NCI-H345 treated with DMSO at 0.1 percent for 48 hours (cell line): ENCODE measurements around the gene HOXD4.

Experiments used
- DNase-seq: peaks from one replicate; lab custom pipeline; 2025; ENCODE audit not compliant: unreplicated experiment; lab: John Stamatoyannopoulos, UW

The HOXD4 gene

DNA sequence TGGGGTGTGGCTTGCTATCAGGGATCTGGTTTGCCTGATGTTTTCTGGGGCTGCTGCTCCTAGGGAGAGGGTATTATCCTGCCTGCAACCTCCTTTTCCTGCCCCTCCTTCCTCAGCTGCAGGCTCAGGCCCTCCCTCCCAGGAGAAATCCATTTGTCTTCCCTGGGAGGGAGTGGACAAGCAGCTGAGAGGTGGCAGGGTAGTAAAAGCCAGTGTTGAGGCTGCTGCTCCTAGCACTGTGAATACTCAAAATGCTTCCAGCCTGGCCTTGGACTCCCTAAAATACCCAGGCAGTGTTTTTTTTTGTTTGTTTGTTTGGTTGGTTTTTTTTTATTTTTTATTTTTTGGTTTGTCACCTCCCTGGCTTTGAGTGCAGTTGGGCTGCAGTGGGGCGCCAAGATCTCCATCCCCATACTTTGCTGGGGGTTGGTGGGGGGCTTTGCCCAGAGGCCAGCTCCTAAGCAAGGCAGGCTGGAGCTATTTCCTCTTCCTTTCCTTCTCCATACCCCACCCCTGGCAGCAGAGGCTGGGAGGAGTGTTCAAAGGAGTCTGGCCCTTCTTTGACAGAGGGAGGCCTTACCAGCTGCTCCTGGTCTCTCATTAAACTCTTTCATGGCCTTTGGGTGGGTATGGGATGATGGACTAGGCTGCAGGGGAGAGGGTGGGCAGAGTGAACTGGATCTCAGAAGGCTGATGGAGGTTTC is 19.4 kb downstream of the HOXD4 start:
- no peak for DNase-seq

GRCh38 chr2:176171351-176172006 is 20.1 kb downstream of the HOXD4 start:
- DNase-seq: no peak

GRCh38 chr2:176172007-176172894 is 20.9 kb downstream of the HOXD4 start:
- DNase-seq: no peak

GRCh38 chr2:176172895-176173566 is 21.7 kb downstream of the HOXD4 start:
- no peak for DNase-seq

DNA sequence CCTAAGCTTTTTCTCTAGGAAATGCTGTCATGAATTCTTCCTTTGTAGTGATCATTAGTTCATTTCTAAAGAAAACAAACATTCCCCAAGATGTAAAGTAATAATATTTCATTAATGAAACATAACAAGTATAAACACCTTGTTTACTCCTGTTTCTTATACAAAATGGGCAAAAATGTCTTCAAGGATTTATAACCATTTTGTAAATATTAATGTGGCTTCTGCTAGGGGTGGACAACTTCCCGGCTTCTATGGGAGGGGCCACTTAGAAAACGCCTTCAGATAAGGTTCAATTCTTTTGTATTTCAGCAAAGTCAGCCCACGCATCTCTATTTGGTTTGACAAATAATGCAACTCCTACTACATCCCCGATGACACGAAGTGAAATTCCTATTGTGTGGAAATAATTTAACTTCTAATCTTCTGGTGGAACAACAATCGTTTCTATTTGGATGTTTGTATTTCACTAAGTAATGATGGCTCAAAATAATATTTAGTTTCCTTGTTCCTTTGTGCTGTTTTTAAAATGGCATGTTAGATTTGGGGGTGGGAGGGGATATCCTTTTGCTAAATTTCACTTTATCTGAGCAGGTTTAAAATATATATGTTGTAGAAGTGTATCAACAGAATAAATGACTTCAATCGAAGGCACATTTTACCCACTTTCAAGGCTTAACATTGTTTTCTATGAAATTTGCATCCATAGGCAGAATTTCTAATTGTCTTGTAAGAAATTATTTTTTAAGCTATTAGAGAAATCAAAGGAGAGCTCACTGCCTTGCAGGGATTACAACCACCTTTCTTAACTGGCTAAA is 22.4 kb downstream of the HOXD4 start:
- no peak for DNase-seq

GRCh38 chr2:176174382-176174823 is 23.1 kb downstream of the HOXD4 start:
- no peak for DNase-seq

DNA sequence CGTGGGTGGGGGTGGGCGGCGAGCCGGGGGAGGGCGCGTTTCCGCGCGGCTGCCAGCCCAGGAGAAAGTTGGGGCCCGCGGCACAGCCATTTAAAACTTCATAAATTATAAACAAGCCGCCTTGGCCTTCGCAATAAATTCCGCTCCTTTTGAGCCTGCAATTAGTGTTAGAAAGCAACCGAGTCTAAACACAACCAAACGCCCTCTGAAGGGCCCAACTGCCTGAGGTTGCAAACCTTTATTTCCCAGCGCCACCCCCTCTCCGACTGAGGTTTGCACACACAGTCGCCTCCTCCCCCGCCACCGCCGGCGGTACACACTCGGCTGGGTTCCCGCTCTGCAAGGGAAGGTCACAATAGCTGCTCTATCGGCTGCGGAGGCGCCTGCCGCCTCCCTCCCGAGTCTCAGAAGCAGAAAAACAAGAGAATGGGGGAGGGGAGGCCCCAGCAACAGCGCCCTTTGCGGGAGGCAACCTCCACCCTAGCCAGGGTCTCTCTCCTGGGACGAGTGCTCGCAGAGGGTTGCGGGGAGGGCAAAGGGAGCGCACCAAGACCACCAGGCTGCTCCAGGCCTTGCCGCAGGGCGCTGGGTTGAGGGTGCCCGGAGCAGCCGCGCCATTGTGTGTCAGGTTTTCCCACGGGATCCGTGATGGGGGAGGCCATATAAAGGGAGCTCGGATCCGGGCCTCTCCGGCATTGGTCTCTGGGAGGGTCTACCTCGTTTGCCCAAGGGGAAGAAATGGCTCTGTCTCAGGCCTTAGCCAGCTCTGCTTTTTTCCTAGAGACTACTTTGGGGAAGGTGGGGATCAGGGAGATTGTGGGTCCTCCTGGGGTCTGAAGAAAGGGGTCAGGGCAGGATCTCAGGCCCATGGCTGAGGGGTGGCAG is 23.7 kb downstream of the HOXD4 start:
- no peak for DNase-seq

- no peak for DNase-seq
These were observed 24.6 kb downstream of the HOXD4 start for GRCh38 chr2:176175709-176176607.

DNA sequence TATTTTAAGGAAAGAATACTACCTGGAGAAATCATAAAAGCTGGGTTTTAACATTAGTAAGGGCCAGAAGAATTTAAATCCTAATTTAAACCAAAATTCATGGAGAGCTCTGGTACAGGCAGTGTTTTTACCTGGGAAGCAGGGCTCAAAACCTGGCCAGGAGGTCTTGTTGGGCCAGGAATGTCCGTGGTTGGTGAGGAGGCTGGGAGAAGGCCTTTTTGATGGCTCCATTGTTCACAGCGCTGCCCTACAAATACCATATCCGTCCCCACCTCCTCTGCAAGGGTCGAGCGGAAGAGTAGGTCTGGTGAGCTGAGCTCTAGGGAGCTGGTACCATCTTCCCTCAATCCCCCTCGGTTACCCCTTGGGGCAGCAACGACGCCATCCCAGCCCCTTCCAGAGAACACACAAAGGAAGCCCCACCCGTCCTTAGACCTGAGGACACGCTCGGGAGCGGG is 26.3 kb downstream of the HOXD4 start:
- peak; percentile 75 for DNase-seq

DNA sequence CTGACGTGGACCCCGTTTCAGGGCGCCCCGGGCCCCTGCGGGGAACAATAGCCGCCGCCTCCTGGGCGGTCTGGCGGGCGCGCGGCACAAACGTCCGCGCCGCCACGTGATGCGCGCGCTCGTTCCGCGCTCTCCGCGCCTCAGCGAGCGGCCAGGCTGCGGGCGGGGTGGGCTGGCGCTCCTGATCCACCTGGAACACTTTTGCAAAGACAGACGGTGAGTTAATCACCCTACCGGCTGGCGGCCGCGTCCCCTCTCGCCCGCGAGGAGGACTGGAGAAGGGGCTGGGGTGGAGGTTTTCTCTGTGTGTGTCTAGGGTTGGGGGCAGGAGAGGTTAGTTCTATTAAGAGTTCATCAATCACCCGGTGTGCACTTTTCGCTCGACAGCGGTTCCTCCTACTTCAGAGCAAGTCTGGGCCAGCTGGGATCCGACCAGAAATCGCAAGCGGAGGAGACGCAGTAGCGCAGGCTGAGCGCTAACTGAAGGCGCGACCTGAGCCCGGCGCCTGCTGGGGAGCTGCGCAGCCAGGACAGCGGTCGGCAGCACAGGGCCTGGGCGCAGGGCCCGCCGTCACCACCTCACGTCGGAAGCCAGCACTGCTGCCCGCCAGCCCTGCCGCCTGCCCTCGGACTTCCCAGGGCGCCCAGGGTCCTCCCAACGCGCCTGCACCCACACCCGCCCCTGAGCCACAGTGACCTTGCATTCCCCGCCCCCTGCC is 26.8 kb downstream of the HOXD4 start:
- DNase-seq: peak; percentile 75

DNA sequence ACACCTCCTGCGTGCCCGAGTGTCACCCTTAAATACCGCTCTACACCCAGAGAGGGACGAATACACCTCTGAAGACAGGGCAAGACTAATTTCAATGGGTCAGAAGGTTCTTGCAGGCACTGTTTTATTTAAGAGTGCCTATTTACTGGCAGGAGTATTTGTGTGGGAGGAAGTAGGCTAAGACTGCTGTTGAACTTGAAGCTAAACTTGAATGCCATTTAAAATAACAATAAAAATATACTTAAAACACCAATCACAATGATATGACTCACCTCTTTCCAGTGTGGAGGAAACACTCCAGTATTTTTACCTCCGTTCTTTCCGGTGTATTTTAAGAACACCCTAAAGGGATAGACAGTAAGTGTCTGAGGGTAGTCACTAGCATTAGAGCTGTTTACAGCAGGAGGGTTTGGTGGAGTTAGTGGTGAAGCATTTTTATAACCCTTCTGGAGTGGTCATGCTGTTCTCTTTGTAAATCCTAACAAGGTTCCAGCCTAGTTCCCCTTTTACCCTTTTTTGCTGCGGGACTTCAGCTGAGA is 27.5 kb downstream of the HOXD4 start:
- DNase-seq: no peak

DNA sequence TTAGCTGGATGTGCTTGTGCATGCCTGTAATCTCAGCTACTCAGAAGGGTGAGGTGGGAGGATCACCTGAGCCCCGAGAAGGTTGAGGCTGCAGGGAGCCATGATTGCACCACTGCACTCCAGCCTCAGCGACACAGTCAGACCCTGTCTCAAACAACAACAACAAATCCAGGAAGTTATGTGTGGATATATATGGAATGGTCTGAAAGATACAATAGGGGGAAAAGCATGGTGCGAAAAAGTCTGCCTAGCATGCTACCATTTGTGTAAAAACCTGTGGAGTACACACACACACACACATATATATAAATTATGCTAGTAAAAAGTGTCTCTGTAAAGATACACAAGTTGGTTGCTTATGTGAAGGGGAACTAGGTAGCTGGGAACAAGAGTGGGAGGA is 30.2 kb downstream of the HOXD4 start:
- no peak for DNase-seq

DNA sequence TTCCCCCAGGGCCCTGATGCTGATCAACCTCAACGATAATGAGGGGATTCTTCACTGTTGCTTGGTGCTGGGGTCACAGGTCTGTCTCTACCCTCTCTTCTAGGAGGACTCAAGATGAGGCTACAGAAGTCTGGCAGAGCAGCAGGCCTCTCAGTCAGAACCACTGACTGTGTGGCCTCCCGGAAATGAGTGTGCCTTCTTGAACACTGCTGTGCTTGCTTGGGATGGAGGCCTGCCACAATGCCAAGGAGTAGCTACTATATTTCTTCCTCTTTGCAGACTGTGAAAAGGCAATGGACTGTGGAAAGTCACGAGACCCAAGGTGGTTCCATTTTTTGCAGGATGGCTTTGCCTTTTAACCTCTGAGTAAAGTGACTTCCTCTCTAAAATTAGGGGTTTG is 31.3 kb downstream of the HOXD4 start:
- no peak for DNase-seq

- DNase-seq: no peak
These were observed 33.4 kb downstream of the HOXD4 start for GRCh38 chr2:176184749-176185148.

GRCh38 chr2:176186024-176186423 is 34.7 kb downstream of the HOXD4 start:
- no peak for DNase-seq

DNA sequence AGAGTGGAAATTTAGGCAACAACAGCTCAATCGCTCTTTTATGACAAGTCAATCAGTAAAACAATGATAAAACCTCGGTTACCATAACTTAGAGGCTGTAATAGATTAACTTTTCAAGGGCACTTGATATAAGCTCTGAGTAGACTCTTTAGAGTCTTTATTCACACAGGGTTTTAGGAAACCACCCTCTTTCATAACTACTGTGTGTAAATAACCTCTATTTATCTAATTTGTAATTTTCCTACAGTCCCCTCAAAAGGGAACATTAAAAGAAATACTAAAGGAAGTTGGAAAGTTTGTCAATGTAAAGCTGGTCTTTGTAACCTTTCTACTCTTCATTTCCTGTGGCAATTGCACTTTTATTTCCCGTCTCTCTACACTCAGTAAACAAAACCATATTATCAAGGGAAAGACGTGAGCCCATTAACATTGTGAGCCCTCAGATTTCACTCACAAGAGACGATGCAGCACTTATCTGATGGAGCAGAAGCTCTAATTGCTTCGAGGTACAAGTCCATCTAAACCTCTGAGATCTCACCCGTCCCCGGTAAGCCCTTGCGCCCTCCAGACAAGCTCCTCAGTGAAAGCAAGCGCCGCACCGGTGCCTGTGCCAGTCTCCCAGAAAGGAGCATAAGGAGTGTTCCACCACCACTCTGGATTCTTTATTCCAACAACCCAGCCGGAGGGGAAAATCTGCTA is 36.0 kb downstream of the HOXD4 start:
- DNase-seq: no peak
